DND-41 (cell line): ENCODE results near the gene RBM46.

Experiments
- ATAC-seq: fragments of 200-7000 bp; cut with Tn5 transposase; 3 replicates; pipeline ENCODE4 v1.9.1; 2021; ENCODE audit warnings: low read depth; ENCODE audit not compliant: insufficient read depth
- DNase-seq: peaks from one replicate; pipeline ENCODE4 v3.0.0-alpha.2; 2020
- H2AFZ ChIP-seq: 2 replicates; pipeline ENCODE4 v1.6.0; 2012; ENCODE audit warnings: low read depth, low read length
- H3K27ac ChIP-seq: 2 replicates; pipeline ENCODE4 v1.5.1; 2012; ENCODE audit warnings: low read length, inconsistent platforms
- H3K27me3 ChIP-seq: fragments of 200-600 bp; sonication (generic); 2 replicates; pipeline ENCODE4 v1.6.0; 2012; ENCODE audit warnings: low read length, mild to moderate bottlenecking, inconsistent platforms; ENCODE audit not compliant: insufficient read depth, poor library complexity
- H3K36me3 ChIP-seq: 2 replicates; pipeline ENCODE4 v1.5.1; 2012; ENCODE audit warnings: low read length, inconsistent platforms; ENCODE audit not compliant: insufficient read depth
- H3K4me1 ChIP-seq: 2 replicates; pipeline ENCODE4 v1.5.1; 2012; ENCODE audit warnings: mild to moderate bottlenecking, low read length; ENCODE audit not compliant: insufficient read depth
- H3K4me2 ChIP-seq: 2 replicates; pipeline ENCODE4 v1.6.0; 2012; ENCODE audit warnings: mild to moderate bottlenecking, moderate library complexity, low read length, inconsistent platforms; ENCODE audit not compliant: insufficient read depth
- H3K4me3 ChIP-seq, 2 experiments: fragments of 200-600 bp in 1 of 2; shearing (Covaris generic) in 1 of 2; 2 replicates each; pipeline ENCODE4 v1.5.1; 2012 to 2016; ENCODE audit warnings: inconsistent platforms in 2 of 2, low read length in 2 of 2, mild to moderate bottlenecking in 2 of 2, low read depth in 1 of 2, moderate library complexity in 1 of 2
- H3K79me2 ChIP-seq: 2 replicates; pipeline ENCODE4 v1.6.0; 2012; ENCODE audit warnings: low read length, inconsistent platforms; ENCODE audit not compliant: insufficient read depth
- H3K9ac ChIP-seq: 2 replicates; pipeline ENCODE4 v1.6.0; 2012; ENCODE audit warnings: low read depth, mild to moderate bottlenecking, inconsistent platforms, low read length, moderate library complexity
- H3K9me3 ChIP-seq: 2 replicates; pipeline ENCODE4 v1.5.1; 2012; ENCODE audit warnings: low read length, moderate library complexity, mild to moderate bottlenecking, inconsistent platforms; ENCODE audit not compliant: insufficient read depth, severe bottlenecking
- H4K20me1 ChIP-seq: 2 replicates; pipeline ENCODE4 v1.6.0; 2012; ENCODE audit warnings: low read length; ENCODE audit not compliant: insufficient read depth
- EZH2 ChIP-seq: IDR thresholded peaks from 3 replicates; pipeline ENCODE4 v1.6.1; 2012; ENCODE audit warnings: borderline replicate concordance, low read depth, mild to moderate bottlenecking, moderate library complexity, low read length, inconsistent platforms; ENCODE audit not compliant: severe bottlenecking
- TF ChIP-seq, protein P1 (sequence below): IDR thresholded peaks from 2 replicates; pipeline ENCODE4 v1.5.1; 2012; ENCODE audit warnings: borderline replicate concordance, low read length, moderate library complexity, mild to moderate bottlenecking; ENCODE audit not compliant: poor library complexity, severe bottlenecking; ENCODE audit errors: extremely low read depth

The RBM46 gene, protein sequence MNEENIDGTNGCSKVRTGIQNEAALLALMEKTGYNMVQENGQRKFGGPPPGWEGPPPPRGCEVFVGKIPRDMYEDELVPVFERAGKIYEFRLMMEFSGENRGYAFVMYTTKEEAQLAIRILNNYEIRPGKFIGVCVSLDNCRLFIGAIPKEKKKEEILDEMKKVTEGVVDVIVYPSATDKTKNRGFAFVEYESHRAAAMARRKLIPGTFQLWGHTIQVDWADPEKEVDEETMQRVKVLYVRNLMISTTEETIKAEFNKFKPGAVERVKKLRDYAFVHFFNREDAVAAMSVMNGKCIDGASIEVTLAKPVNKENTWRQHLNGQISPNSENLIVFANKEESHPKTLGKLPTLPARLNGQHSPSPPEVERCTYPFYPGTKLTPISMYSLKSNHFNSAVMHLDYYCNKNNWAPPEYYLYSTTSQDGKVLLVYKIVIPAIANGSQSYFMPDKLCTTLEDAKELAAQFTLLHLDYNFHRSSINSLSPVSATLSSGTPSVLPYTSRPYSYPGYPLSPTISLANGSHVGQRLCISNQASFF

GRCh38 chr4:154781126-154781982 lies at the start of gene RBM46:
Gene RBM46, plus strand, starts transcription at chr4:154781272. Its CDS starts 15,481 bp downstream, at chr4:154796753.
- Histone ChIP-seq H3K27me3 (no peaks in the 10 kb centered on the region), H3K79me2 (no peaks in the 10 kb centered on the region), H3K4me2 (no peak within 1 kb of the TSS), H2AFZ (no peak within 1 kb of the TSS), H3K9ac (no peak within 1 kb of the TSS), H3K9me3 (no peaks in the 10 kb centered on the region), H3K36me3 (no peaks in the 10 kb centered on the region), H3K4me1 (no peaks in the 10 kb centered on the region), H3K27ac (no peak within 1 kb of the TSS), H4K20me1 (no peaks in the 10 kb centered on the region), H3K4me3 (no peak within 1 kb of the TSS)
- TF ChIP-seq, protein P1, sequence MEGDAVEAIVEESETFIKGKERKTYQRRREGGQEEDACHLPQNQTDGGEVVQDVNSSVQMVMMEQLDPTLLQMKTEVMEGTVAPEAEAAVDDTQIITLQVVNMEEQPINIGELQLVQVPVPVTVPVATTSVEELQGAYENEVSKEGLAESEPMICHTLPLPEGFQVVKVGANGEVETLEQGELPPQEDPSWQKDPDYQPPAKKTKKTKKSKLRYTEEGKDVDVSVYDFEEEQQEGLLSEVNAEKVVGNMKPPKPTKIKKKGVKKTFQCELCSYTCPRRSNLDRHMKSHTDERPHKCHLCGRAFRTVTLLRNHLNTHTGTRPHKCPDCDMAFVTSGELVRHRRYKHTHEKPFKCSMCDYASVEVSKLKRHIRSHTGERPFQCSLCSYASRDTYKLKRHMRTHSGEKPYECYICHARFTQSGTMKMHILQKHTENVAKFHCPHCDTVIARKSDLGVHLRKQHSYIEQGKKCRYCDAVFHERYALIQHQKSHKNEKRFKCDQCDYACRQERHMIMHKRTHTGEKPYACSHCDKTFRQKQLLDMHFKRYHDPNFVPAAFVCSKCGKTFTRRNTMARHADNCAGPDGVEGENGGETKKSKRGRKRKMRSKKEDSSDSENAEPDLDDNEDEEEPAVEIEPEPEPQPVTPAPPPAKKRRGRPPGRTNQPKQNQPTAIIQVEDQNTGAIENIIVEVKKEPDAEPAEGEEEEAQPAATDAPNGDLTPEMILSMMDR = no peak
- TF ChIP-seq EZH2 = no peak
- ATAC-seq = no peak
- DNase-seq = no peak

- no peak for TF ChIP-seq EZH2
- TF ChIP-seq, protein P1 = no peak
- Histone ChIP-seq H3K79me2 (no peaks in the 10 kb centered on the region), H2AFZ (no peak overlapping the region), H3K9me3 (no peaks in the 10 kb centered on the region), H3K27me3 (peaks cover 2% of the 10 kb centered on the region), H3K4me2 (no peak overlapping the region), H4K20me1 (no peaks in the 10 kb centered on the region), H3K4me3 (no peak overlapping the region), H3K9ac (no peak overlapping the region), H3K27ac (no peak overlapping the region), H3K36me3 (no peaks in the 10 kb centered on the region), H3K4me1 (no peaks in the 10 kb centered on the region)
- DNase-seq = no peak
- no peak for ATAC-seq
These were observed 49.3 kb upstream of the RBM46 start for GRCh38 chr4:154731756-154732155.

DNA sequence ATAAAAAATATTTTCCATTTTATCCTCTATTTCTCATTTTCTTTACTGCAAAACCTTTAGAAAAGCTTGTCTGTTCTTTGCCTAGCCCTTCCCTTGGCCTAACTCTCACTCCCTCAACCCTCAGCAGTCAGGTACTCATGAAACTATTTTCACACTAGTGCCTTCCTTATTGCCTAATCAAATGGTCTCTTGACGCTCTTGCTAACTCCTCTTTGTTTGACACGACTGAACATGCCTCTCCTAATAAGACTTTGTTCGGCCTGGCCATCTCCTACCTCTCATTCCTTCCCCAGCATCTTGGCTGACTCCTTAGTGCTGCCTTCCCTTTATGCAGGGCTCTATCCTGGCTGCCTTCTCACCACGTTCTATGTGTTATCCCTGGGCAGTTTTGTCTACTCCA lies 48.4 kb upstream of the RBM46 start:
- H3K79me2 ChIP-seq = no peaks in the 10 kb centered on the region

More for the DNA sequence above, 48.4 kb upstream of the RBM46 start:
- no peak overlapping the region for H3K4me2 ChIP-seq
- H3K27ac ChIP-seq = no peak overlapping the region
- DNase-seq (no peak), ATAC-seq (no peak)
- H3K27me3 ChIP-seq = peaks cover 2% of the 10 kb centered on the region
- no peaks in the 10 kb centered on the region for H3K36me3 ChIP-seq
- H3K9ac ChIP-seq = no peak overlapping the region
- TF ChIP-seq, protein P1 = no peak
- no peaks in the 10 kb centered on the region for H4K20me1 ChIP-seq
- no peak overlapping the region for H2AFZ ChIP-seq
- H3K4me1 ChIP-seq = no peaks in the 10 kb centered on the region
- H3K9me3 ChIP-seq = no peaks in the 10 kb centered on the region
- H3K4me3 ChIP-seq = no peak overlapping the region
